IMR-90 (cell line): Measurements from ENCODE around the gene MAST3. TPM values are rescaled to one million over a fixed set of nuclear protein-coding genes. Genes with fewer than 3 reads are reported as not detected.

Experiments used
- ATAC-seq: fragments of 200-7000 bp; cut with Tn5 transposase; 2 replicates; pipeline ENCODE4 v1.9.1; 2020; ENCODE audit warnings: low read depth, mild to moderate bottlenecking, moderate library complexity
- BruUV-seq: library from RNA; stranded (reverse); fragments of 400-500 nt; replicated peaks from 2 replicates; lab custom pipeline; 2021; lab: Mats Ljungman, UMichigan
- CTCF ChIA-PET: fragments of 300-600 bp; formaldehyde crosslinking; extraction: SDS; loops from one replicate; lab custom pipeline; 2021; ENCODE audit warnings: antibody characterized with exemption; lab: Yijun Ruan, JAX
- POLR2A ChIA-PET: fragments of 300-600 bp; sonication (Branson Sonifier 250); formaldehyde crosslinking; loops from one replicate; lab custom pipeline; 2022; ENCODE audit warnings: antibody characterized with exemption; ENCODE audit not compliant: unreplicated experiment; lab: Charles Lee
- DNase-seq: peaks from one replicate; pipeline ENCODE4 v3.0.0; 2013
- H2AFZ ChIP-seq: replicated peaks from 2 replicates; pipeline ENCODE3; 2013; ENCODE audit warnings: low read length, mild to moderate bottlenecking; ENCODE audit not compliant: poor library complexity
- H2AK5ac ChIP-seq: 2 replicates; pipeline ENCODE4 v1.6.1; 2013; ENCODE audit warnings: low read depth, low read length, inconsistent platforms
- H2AK9ac ChIP-seq: replicated peaks from 2 replicates; pipeline ENCODE3; 2013; ENCODE audit warnings: mild to moderate bottlenecking, low read depth, low read length, moderate library complexity; ENCODE audit not compliant: poor library complexity
- H2BK120ac ChIP-seq: 2 replicates; pipeline ENCODE4 v1.6.1; 2013; ENCODE audit warnings: low read depth, low read length, inconsistent platforms
- H2BK15ac ChIP-seq: 3 replicates; pipeline ENCODE4 v1.6.1; 2013; ENCODE audit warnings: low read depth, low read length, inconsistent platforms
- H2BK20ac ChIP-seq: 2 replicates; pipeline ENCODE4 v1.6.1; 2013; ENCODE audit warnings: low read depth, mild to moderate bottlenecking, inconsistent platforms, low read length, moderate library complexity
- H2BK5ac ChIP-seq: 2 replicates; pipeline ENCODE4 v1.6.1; 2013; ENCODE audit warnings: mild to moderate bottlenecking, low read depth, low read length, inconsistent platforms; ENCODE audit not compliant: poor library complexity, severe bottlenecking
- H3K14ac ChIP-seq: replicated peaks from 2 replicates; pipeline ENCODE4 v1.6.1; 2013; ENCODE audit warnings: low read depth, low read length, inconsistent platforms
- H3K18ac ChIP-seq: 2 replicates; pipeline ENCODE4 v1.6.1; 2013; ENCODE audit warnings: low read depth, low read length, control low read depth
- H3K23ac ChIP-seq: 2 replicates; pipeline ENCODE4 v1.6.1; 2013; ENCODE audit warnings: low read depth, low read length, inconsistent platforms
- H3K27ac ChIP-seq: 2 replicates; pipeline ENCODE4 v1.5.1; 2013; ENCODE audit warnings: mild to moderate bottlenecking, control low read depth, low read length; ENCODE audit not compliant: insufficient read depth
- H3K27me3 ChIP-seq: 2 replicates; pipeline ENCODE4 v1.6.1; 2013; ENCODE audit warnings: low read length; ENCODE audit not compliant: control insufficient read depth, insufficient read depth
- H3K36me3 ChIP-seq: 2 replicates; pipeline ENCODE4 v1.6.1; 2013; ENCODE audit warnings: low read length, mixed read lengths; ENCODE audit not compliant: control insufficient read depth, insufficient read depth
- H3K4ac ChIP-seq: 2 replicates; pipeline ENCODE4 v1.6.1; 2013; ENCODE audit warnings: low read depth, low read length, inconsistent platforms
- H3K4me1 ChIP-seq: 2 replicates; pipeline ENCODE4 v1.6.1; 2013; ENCODE audit warnings: low read length, mixed read lengths; ENCODE audit not compliant: control insufficient read depth, insufficient read depth
- H3K4me2 ChIP-seq: 2 replicates; pipeline ENCODE4 v1.6.1; 2013; ENCODE audit warnings: low read depth, mild to moderate bottlenecking, control low read depth, low read length, moderate library complexity
- H3K4me3 ChIP-seq: 2 replicates; pipeline ENCODE4 v1.5.1; 2013; ENCODE audit warnings: low read depth, mild to moderate bottlenecking, control low read depth, low read length, moderate library complexity; ENCODE audit not compliant: insufficient read depth
- H3K56ac ChIP-seq: 2 replicates; pipeline ENCODE4 v1.6.1; 2013; ENCODE audit warnings: low read length, inconsistent platforms; ENCODE audit not compliant: insufficient read depth; ENCODE audit errors: extremely low read depth
- H3K79me1 ChIP-seq, 2 experiments: 2 replicates each; pipeline ENCODE4 v1.6.1; 2013; ENCODE audit warnings: low read length in 2 of 2, inconsistent platforms in 1 of 2, low read depth in 1 of 2
- H3K9ac ChIP-seq: 2 replicates; pipeline ENCODE4 v1.6.1; 2013; ENCODE audit warnings: low read depth, low read length, control low read depth
- H3K9me1 ChIP-seq: 2 replicates; pipeline ENCODE4 v1.6.1; 2013; ENCODE audit warnings: low read length, inconsistent platforms; ENCODE audit not compliant: insufficient read depth
- H3K9me3 ChIP-seq: 2 replicates; pipeline ENCODE4 v1.6.1; 2013; ENCODE audit warnings: low read length; ENCODE audit not compliant: control insufficient read depth, insufficient read depth
- H4K20me1 ChIP-seq: 2 replicates; pipeline ENCODE4 v1.6.1; 2013; ENCODE audit warnings: low read length, inconsistent platforms; ENCODE audit not compliant: insufficient read depth
- H4K5ac ChIP-seq: 2 replicates; pipeline ENCODE4 v1.6.1; 2013; ENCODE audit warnings: mild to moderate bottlenecking, low read depth, low read length, control low read depth
- H4K8ac ChIP-seq, 2 experiments: 2 replicates each; pipeline ENCODE4 v1.6.1; 2013; ENCODE audit warnings: low read depth in 2 of 2, low read length in 2 of 2, control low read depth in 1 of 2, inconsistent platforms in 1 of 2
- H4K91ac ChIP-seq: 2 replicates; pipeline ENCODE4 v1.6.1; 2013; ENCODE audit warnings: low read depth, low read length, inconsistent platforms; ENCODE audit not compliant: insufficient read depth
- CHD1 ChIP-seq: IDR thresholded peaks from 2 replicates; pipeline ENCODE4 v1.6.1; 2012; ENCODE audit warnings: low read depth, low read length, improper control_type of control experiment
- FOS ChIP-seq: fragments of 150-350 bp; IDR thresholded peaks from 2 replicates; pipeline ENCODE4 v1.6.1; 2016; ENCODE audit warnings: low read depth, low read length
- MXI1 ChIP-seq: IDR thresholded peaks from 2 replicates; pipeline ENCODE4 v1.6.1; 2012; ENCODE audit warnings: low read depth, mild to moderate bottlenecking, low read length, moderate library complexity, borderline replicate concordance
- WGBS, 2 experiments: methylation state at CpG; one replicate each; pipeline versions ENCODE4 v1.1.5 to v1.1.7; 2013; ENCODE audit warnings: missing lambda C conversion rate in 2 of 2; ENCODE audit not compliant: insufficient read length in 1 of 2; ENCODE audit errors: extremely low coverage in 2 of 2; 5-methylcytosine and 5-hydroxymethylcytosine counted together
- dilution Hi-C: fragments of 300-500 bp; cut with HindIII; formaldehyde crosslinking; loops from one replicate; pipeline ENCODE4 v1.14.3; 2018; ENCODE audit warnings: low sequenced_read_pairs; ENCODE audit not compliant: unreplicated experiment
- in situ Hi-C: fragments of 300-500 bp; cut with MboI; formaldehyde crosslinking; loops from 3 replicates; pipeline ENCODE4 v1.14.3; 2019; ENCODE audit warnings: low sequenced_read_pairs, inconsistent platforms, mixed read lengths
- intact Hi-C: fragments of 100-400 bp; cut with micrococcal nuclease; formaldehyde crosslinking; loops from 2 replicates; pipeline ENCODE4 v1.10.0; 2022
- polyA plus RNA-seq, 3 experiments: library from polyadenylated mRNA; depleted of rRNA; stranded (reverse); fragments of >200 nt; gene quantifications; 2 replicates each; pipeline ENCODE4 v1.2.3, GENCODE V29; 2012; ENCODE audit warnings: low replicate concordance in 1 of 3
- total RNA-seq: library from RNA; depleted of rRNA; stranded (reverse); fragments of >200 nt; gene quantifications from 2 replicates; pipeline ENCODE4 v1.2.3, GENCODE V29; 2012

MAST3 gene
- total and polyA plus RNA-seq, 2 of the 4 experiments (the other 2 are of a cell fraction), result 1.3 to 4.3 TPM

DNA sequence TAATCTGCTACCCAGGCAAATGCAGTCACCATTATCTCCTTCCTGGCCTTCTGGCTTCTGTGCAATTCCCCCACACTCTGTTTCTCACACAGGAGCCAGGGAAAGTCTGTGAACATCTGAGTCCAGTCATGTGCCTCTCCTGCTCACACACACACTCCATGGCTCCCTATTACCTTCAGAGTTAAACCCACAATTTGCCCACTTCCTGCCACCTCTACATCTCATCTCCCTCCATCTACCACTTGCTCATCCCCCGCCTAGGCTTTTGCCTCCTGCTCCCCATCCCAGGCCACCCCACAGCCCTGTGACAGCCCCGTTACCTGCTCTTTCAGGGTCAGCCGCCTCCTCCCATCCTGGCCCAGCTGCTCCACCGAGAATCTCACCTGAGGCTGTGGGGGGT, 24.4 kb upstream of the MAST3 start:
- ChIA-PET CTCF (no interaction called here), POLR2A (no interaction called here)
- no TSS peak for BruUV-seq
- no peak overlapping the region for H3K14ac ChIP-seq
- DNase-seq, result no peak
- no peak overlapping the region for H3K23ac ChIP-seq
- H2AFZ ChIP-seq, result no peak overlapping the region
- peaks cover 19% of the 10 kb centered on the region for H3K27me3 ChIP-seq
- H3K4me1 ChIP-seq, result no peaks in the 10 kb centered on the region
- no CpG with 5 or more reads among the region's 4 CpGs for WGBS, 2 experiments
- H2BK5ac ChIP-seq, result no peak overlapping the region
- no peak overlapping the region for H2BK15ac ChIP-seq
- intact Hi-C loops (no loop called here), in situ Hi-C loops (loop anchor here (25.0 kb wide), 1 partner anchor 136 kb away; the partner anchor contains the start of gene CCDC124), dilution Hi-C loops (no loop called here)
- no peak overlapping the region for H2BK120ac ChIP-seq
- no peaks in the 10 kb centered on the region for H3K9me1 ChIP-seq
- no peak overlapping the region for H2AK9ac ChIP-seq
- no peaks in the 10 kb centered on the region for H3K36me3 ChIP-seq
- H4K20me1 ChIP-seq, result no peaks in the 10 kb centered on the region
- H3K18ac ChIP-seq, result no peak overlapping the region
- no peak overlapping the region for H3K56ac ChIP-seq
- H3K4ac ChIP-seq, result no peak overlapping the region
- H4K8ac ChIP-seq, result no peak overlapping the region
- no peak overlapping the region for H4K91ac ChIP-seq
- H4K5ac ChIP-seq, result no peak overlapping the region
- TF ChIP-seq FOS (no peak), CHD1 (no peak), MXI1 (no peak)
- no peak overlapping the region for H3K4me2 ChIP-seq
- ATAC-seq, result no peak
- H3K4me3 ChIP-seq, result no peak overlapping the region
- no peak overlapping the region for H3K27ac ChIP-seq
- no peaks in the 10 kb centered on the region for H3K79me1 ChIP-seq
- no peak overlapping the region for H2AK5ac ChIP-seq
- H2BK20ac ChIP-seq, result no peak overlapping the region
- H3K9me3 ChIP-seq, result no peaks in the 10 kb centered on the region
- H3K9ac ChIP-seq, result no peak overlapping the region
